ENCODE measurements around the gene MCF2L2.

MCF2L2 gene

GRCh38 chr3:183253528-183254486, 174.6 kb downstream of the MCF2L2 start:
- Histone ChIP-seq H3K36me3 (peaks cover 3% of the 10 kb centered on the region), H3K4me1 (ENCODE audit: control insufficient read depth in 1 of 2, insufficient read depth in 1 of 2, low read depth in 1 of 2, low read length in 1 of 2) (peaks cover 15 to 33% of the 10 kb centered on the region in 2 experiments), H3K4me3 (ENCODE audit: low read depth in 1 of 2, low read length in 1 of 2) (peak overlapping the region; percentile 74 to 98), H3K27me3 (no peaks in the 10 kb centered on the region), H3K9me3 (no peaks in the 10 kb centered on the region), H3K27ac (peak overlapping the region; percentile 97)
- TF ChIP-seq, protein P1, sequence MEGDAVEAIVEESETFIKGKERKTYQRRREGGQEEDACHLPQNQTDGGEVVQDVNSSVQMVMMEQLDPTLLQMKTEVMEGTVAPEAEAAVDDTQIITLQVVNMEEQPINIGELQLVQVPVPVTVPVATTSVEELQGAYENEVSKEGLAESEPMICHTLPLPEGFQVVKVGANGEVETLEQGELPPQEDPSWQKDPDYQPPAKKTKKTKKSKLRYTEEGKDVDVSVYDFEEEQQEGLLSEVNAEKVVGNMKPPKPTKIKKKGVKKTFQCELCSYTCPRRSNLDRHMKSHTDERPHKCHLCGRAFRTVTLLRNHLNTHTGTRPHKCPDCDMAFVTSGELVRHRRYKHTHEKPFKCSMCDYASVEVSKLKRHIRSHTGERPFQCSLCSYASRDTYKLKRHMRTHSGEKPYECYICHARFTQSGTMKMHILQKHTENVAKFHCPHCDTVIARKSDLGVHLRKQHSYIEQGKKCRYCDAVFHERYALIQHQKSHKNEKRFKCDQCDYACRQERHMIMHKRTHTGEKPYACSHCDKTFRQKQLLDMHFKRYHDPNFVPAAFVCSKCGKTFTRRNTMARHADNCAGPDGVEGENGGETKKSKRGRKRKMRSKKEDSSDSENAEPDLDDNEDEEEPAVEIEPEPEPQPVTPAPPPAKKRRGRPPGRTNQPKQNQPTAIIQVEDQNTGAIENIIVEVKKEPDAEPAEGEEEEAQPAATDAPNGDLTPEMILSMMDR (IDR thresholded peaks at IDR 0.05): peak; percentile 37

GRCh38 chr3:183252973-183253527, 175.4 kb downstream of the MCF2L2 start, which contains the start of gene B3GNT5:
Gene B3GNT5, plus strand, starts transcription at chr3:183253253. Its CDS starts 16,546 bp downstream, at chr3:183269799.
- H3K4me1 ChIP-seq (ENCODE audit: control insufficient read depth in 1 of 2, insufficient read depth in 1 of 2, low read depth in 1 of 2, low read length in 1 of 2): peaks cover 15 to 28% of the 10 kb centered on the region in 2 experiments
- no peaks in the 10 kb centered on the region for H3K27me3 ChIP-seq
- H3K36me3 ChIP-seq: peaks cover 3% of the 10 kb centered on the region
- H3K27ac ChIP-seq: peak within 1 kb of the TSS; percentile 97
- H3K9me3 ChIP-seq: no peaks in the 10 kb centered on the region
- TF ChIP-seq, protein P1 (IDR thresholded peaks at IDR 0.05): no peak
- peak within 1 kb of the TSS; percentile 74 to 98 for H3K4me3 ChIP-seq (ENCODE audit: low read depth in 1 of 2, low read length in 1 of 2)

GRCh38 chr3:183252118-183252782, 176.2 kb downstream of the MCF2L2 start:
- H3K9me3 ChIP-seq: no peaks in the 10 kb centered on the region
- TF ChIP-seq, protein P1 (IDR thresholded peaks at IDR 0.05): no peak
- H3K36me3 ChIP-seq: peaks cover under 1% of the 10 kb centered on the region
- peaks cover 15 to 25% of the 10 kb centered on the region in 2 experiments for H3K4me1 ChIP-seq (ENCODE audit: control insufficient read depth in 1 of 2, insufficient read depth in 1 of 2, low read depth in 1 of 2, low read length in 1 of 2)
- peak overlapping the region; percentile 74 to 98 for H3K4me3 ChIP-seq (ENCODE audit: low read depth in 1 of 2, low read length in 1 of 2)
- H3K27me3 ChIP-seq: no peaks in the 10 kb centered on the region
- peak overlapping the region; percentile 97 for H3K27ac ChIP-seq

- TF ChIP-seq, protein P1 (IDR thresholded peaks at IDR 0.05): no peak
- Histone ChIP-seq H3K27ac (no peak overlapping the region), H3K9me3 (no peaks in the 10 kb centered on the region), H3K36me3 (no peaks in the 10 kb centered on the region), H3K4me1 (ENCODE audit: control insufficient read depth in 1 of 2, insufficient read depth in 1 of 2, low read depth in 1 of 2, low read length in 1 of 2) (peaks cover 19 to 24% of the 10 kb centered on the region in 2 experiments), H3K4me3 (ENCODE audit: low read depth in 1 of 2, low read length in 1 of 2) (no peak overlapping the region), H3K27me3 (no peaks in the 10 kb centered on the region)
These were observed 179.3 kb downstream of the MCF2L2 start for GRCh38 chr3:183249006-183249718.
